H54 (cell line): Measurements from ENCODE around the gene NES.

Source experiments
- DNase-seq: peaks from one replicate; pipeline ENCODE4 v3.0.0; 2011; ENCODE audit warnings: low spot score, mixed read lengths; ENCODE audit not compliant: insufficient read length
- FAIRE-seq: peaks from 3 replicates; lab custom pipeline; 2011; peaks lifted over from hg19 to GRCh38; lab: Jason Lieb, UNC
- POLR2A ChIP-seq: IDR thresholded peaks from 2 replicates; pipeline ENCODE4 v1.6.1; 2011; ENCODE audit warnings: low read depth, mild to moderate bottlenecking, low read length

NES gene

GRCh38 chr1:156629823-156630449 lies 47.3 kb downstream of the NES start:
- DNase-seq (no peak), FAIRE-seq (no peak)
- no peak for TF ChIP-seq POLR2A

- DNase-seq, result no peak
- no peak for TF ChIP-seq POLR2A
- FAIRE-seq, result no peak
These were observed 49.8 kb downstream of the NES start for GRCh38 chr1:156627313-156627880.

GRCh38 chr1:156626079-156626438 lies 51.1 kb downstream of the NES start:
- TF ChIP-seq POLR2A, result no peak
- DNase-seq, result no peak
- no peak for FAIRE-seq

GRCh38 chr1:156625436-156626078 lies 51.6 kb downstream of the NES start:
- DNase-seq, result no peak
- FAIRE-seq, result no peak
- no peak for TF ChIP-seq POLR2A

GRCh38 chr1:156624814-156625435 lies 52.3 kb downstream of the NES start:
- 0 out of 2 replicates have a peak, but pooled peaks have one; percentile 12 for TF ChIP-seq POLR2A
- FAIRE-seq (no peak), DNase-seq (no peak)

- no peak for FAIRE-seq
- no peak for DNase-seq
- TF ChIP-seq POLR2A, result no peak
These were observed 53.0 kb downstream of the NES start for GRCh38 chr1:156623946-156624813.

- DNase-seq (no peak), FAIRE-seq (no peak)
- no peak for TF ChIP-seq POLR2A
These were observed 54.5 kb downstream of the NES start for GRCh38 chr1:156622581-156623297.

- FAIRE-seq, result no peak
- no peak for TF ChIP-seq POLR2A
These were observed 57.6 kb downstream of the NES start for GRCh38 chr1:156619582-156619955.

GRCh38 chr1:156618853-156619581 lies 58.2 kb downstream of the NES start, which contains the start of gene HAPLN2:
TSS of gene HAPLN2 (plus strand) at chr1:156619415. CDS start at chr1:156623491, 4,076 bp downstream.
- DNase-seq (no peak), FAIRE-seq (no peak)
- TF ChIP-seq POLR2A, result no peak

More at GRCh38 chr1:156619582-156619955, 57.6 kb downstream of the NES start:
- no peak for DNase-seq
